Measurements from ENCODE around the gene POMGNT1.

The POMGNT1 gene

GRCh38 chr1:46153228-46153627 lies 45.0 kb downstream of the POMGNT1 start:
- no peak for DNase-seq

GRCh38 chr1:46152016-46152415 lies 46.2 kb downstream of the POMGNT1 start:
- no peak for DNase-seq

- no peak for DNase-seq
Measured at GRCh38 chr1:46150085-46150484, 48.1 kb downstream of the POMGNT1 start.

GRCh38 chr1:46148318-46148717 lies 49.9 kb downstream of the POMGNT1 start:
- DNase-seq, result no peak

Data from cerebellar nuclear complex (tissue), 1 donor.